Stimulated activated CD4-positive, alpha-beta T cell treated with anti-CD3 and anti-CD28 coated beads, Interleukin-12 subunit alpha, Interleukin-12 subunit beta, amount 100 ng/mL, for 4 hours (primary cell): ENCODE measurements around the gene SLC12A2.

Source experiments
- DNase-seq: peaks from one replicate; pipeline ENCODE4 v3.0.0-alpha.2; 2020

SLC12A2 gene

GRCh38 chr5:128099944-128100343 lies 16.4 kb downstream of the SLC12A2 start:
- DNase-seq = no peak

DNA sequence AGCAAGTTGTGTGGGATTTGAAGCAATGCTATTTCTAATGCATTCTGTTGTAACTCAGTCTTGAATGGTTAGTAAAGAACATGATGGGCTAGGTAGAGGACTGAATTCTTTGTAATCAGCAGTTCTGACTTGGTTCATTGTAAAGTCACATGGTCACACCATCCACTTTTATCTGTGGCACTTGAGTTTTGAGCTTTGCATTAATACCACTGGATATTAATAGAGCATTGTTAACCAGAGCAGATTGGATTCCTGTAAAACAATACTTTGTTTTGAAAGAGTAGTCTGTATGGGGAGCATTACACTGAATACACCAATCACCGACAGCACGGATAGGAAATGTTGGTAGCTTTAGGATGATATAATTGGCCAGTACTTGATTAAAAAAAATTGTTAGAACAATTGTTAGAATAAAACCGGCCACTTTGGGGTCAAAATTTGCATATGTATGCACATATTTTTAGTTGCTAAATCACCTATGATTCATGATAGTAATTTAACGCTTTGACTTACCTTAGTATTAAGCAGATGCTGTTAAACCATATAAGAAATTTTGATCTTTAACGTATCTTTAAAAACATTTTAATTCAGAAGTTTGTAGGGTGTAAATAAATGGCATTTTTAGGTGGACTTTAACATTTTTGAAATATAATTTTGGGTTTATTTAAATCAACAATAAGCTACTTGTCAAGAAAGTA lies 17.4 kb downstream of the SLC12A2 start:
- no peak for DNase-seq

GRCh38 chr5:128101676-128102075 lies 18.1 kb downstream of the SLC12A2 start:
- DNase-seq = no peak

DNA sequence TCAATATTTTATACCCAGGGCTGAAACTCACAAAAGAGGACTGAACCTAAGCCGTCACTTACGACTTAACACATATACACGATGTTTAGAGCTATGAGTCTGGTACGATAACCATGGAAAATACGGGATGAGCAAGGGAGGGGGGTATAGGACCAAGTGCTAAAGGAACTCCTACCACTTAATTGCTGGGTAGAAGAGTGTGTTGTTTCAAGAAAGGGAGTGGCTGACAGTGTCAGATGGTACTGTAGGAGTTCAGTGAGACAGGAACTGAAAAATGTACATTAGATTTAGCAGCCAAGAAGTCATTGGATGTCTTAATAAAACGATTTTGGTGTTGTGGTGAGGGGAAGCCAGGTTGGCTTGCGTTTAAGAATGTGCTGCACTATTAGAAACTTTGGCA lies 21.6 kb downstream of the SLC12A2 start:
- DNase-seq = no peak

DNA sequence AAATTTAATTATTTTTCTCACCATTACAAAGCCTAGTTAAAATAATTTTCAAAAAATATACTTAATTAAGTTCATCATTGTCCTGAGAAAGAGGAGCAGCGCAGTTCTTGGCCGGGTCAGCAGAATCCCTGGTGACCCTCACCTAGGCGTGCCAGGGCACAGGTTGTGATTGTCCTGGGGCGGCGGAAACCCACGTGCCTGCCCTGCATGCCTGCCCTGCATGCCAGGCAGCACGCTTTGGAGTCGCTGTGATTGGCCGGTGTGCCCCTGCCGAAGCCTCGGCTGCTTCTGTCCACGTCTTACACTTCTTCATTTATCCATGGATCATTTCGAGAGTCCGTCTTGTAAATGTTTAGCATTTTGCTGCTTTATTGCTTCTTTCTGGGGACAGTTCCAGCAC lies 25.6 kb downstream of the SLC12A2 start:
- DNase-seq = no peak

- no peak for DNase-seq
These were observed 26.2 kb downstream of the SLC12A2 start for GRCh38 chr5:128109766-128110165.

- no peak for DNase-seq
These were observed 28.4 kb downstream of the SLC12A2 start for GRCh38 chr5:128111818-128112448.

- DNase-seq = no peak
These were observed 32.9 kb downstream of the SLC12A2 start for GRCh38 chr5:128116445-128116844.

DNA sequence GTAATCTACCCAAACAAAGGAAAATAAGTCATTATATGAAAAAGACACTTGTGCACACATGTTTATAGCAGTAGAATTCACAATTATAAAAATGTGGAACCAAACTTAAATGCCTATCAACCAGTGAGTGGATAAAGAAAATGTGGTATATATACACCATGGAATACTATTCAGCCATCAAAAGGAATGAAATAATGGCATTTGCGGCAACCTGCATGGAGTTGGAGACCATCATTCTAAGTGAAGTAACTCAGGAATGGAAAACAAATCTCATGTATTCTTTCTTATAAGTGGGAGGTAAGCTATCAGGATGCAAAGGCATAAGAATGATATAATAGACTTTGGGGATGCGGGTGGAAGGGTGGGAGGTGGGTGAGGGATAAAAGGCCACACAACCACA lies 34.6 kb downstream of the SLC12A2 start:
- DNase-seq = no peak

DNA sequence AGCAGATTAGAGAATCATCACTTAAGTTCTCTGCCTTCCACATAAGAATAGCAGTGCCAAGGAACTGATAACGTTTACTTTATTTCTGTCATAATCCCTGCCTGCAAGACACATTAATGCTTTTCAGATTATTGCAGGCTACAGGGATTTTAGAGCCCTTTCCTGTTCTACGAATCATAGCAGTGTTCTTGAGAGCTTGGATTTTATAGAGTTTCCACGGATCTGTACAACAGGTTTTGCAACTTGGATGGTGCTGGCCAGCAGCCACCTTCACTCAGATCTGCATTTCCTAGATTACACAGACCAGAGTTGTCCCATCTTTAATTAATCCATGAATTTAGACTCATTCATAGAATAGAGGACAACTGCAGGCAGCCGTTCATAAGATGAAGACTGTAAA lies 38.1 kb downstream of the SLC12A2 start:
- no peak for DNase-seq

DNA sequence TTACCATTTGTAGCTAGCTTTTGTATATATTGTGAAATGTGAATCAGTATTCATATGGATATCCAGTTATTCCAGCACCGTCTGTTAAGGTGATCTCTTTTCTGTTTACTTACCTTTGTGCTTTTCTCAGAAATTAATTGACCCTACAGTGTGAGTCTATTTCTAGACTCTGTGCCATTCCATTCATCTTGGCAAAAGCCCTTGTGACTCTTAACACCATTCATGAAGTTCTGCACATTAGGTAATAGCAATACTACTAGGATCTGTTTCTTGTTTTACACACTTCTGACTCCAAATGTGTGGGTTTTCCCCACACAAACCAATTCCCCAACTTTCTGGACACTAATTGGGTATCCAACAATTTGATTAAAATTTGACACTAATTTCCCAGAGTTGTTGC lies 40.4 kb downstream of the SLC12A2 start:
- DNase-seq = no peak

- DNase-seq = no peak
These were observed 42.7 kb downstream of the SLC12A2 start for GRCh38 chr5:128126241-128126640.

DNA sequence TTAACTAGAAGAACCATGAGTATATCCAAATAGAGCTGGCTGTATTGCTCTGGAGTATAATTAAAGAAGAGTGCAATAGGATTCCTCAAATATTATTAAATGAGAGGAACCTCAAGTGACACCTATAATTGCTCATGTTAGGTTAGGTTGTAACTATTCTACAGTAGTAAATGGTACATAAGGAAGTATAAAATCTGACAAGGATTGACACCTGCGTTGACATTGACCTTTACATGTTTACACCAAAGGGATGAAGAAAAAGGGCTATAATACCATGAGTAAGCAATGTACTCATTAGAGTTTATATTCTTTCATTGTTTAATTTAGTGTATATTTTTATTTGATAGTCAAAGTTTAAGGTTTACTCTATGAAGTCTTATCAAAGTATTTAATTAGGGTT lies 48.9 kb downstream of the SLC12A2 start:
- DNase-seq = no peak

DNA sequence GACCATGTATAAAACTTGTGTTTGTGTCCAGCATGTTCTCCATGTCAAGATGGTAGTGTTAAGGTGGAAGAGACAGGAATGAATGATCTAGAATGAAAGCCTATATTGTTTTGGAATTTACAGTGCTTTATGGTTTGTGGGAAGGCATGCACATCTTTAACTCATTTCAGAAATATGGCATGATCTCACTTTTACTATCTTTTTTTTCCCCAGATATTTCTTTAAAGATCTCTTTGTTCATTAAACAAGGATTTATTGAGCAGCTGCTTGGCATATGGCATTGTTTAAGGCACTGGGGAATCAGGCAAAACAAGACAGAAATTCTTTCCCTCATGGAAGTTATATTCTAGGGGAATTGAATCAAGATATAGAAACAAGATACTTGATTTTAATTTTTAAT lies 51.7 kb downstream of the SLC12A2 start:
- no peak for DNase-seq

- DNase-seq = no peak
These were observed 60.3 kb downstream of the SLC12A2 start for GRCh38 chr5:128143911-128144310.

GRCh38 chr5:128144491-128144890 lies 60.9 kb downstream of the SLC12A2 start:
- DNase-seq = no peak

- no peak for DNase-seq
These were observed 63.1 kb downstream of the SLC12A2 start for GRCh38 chr5:128146671-128147070.

DNA sequence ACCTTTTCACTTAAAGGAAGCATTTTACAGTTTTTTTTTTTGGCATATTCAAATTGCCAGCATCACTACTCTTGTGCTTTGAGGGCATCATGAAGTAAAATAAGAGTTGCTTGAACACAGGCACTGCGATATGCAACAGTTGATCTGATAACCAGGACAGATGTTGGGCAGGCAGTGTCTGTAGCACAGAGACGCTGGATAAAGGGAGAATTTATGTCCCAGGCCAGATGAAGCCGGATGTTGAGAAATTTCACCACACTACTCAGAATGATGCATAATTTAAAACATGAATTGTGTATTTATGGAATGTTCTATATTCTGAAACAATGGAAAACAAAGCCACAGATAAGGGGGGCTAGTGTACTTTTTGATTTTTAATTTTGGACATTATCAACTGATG lies 71.4 kb downstream of the SLC12A2 start:
- DNase-seq = no peak

DNA sequence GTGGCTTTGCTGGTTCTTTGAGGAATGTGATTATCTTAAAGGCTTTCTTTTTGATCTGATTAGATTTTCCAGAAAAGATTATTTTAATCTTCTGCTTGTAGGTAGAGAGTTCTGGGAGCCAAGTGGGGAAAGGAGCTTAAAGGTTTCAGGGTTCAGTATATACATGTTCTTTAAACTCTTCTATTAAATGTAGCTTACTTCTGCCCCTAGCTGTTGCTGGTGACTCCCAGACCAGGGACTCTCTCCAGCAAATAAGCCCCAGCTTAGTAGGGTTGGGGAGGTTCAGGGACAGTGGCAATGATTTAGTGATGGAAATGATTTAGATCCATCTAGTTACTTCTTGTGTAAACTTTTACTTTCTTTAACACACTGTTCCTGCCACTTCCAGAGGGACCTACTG lies 72.2 kb downstream of the SLC12A2 start:
- no peak for DNase-seq

DNA sequence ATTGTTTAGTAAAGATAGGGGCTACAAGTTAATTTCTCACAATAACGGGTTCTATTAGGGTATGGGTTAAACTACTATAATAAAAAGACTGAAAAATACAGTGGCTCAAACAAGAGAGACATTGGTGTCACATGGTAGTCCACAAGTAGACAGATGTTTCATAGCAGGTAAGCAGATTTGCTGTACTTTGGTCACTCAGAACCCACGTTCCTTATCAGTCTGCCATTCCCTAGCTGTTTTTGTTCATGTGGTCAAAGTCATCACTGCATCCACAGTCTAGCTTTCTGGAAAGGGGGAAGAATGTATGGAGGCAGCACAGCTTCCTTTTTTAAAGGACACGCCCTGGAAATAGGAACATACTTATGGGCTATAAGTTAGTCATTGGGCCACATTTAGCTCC lies 73.0 kb downstream of the SLC12A2 start:
- no peak for DNase-seq

GRCh38 chr5:128158342-128158741 lies 74.8 kb downstream of the SLC12A2 start:
- DNase-seq = no peak

GRCh38 chr5:128163991-128164390 lies 80.4 kb downstream of the SLC12A2 start:
- no peak for DNase-seq

- DNase-seq = no peak
These were observed 85.9 kb downstream of the SLC12A2 start for GRCh38 chr5:128169401-128170017.

GRCh38 chr5:128172102-128172501 lies 88.5 kb downstream of the SLC12A2 start:
- no peak for DNase-seq

DNA sequence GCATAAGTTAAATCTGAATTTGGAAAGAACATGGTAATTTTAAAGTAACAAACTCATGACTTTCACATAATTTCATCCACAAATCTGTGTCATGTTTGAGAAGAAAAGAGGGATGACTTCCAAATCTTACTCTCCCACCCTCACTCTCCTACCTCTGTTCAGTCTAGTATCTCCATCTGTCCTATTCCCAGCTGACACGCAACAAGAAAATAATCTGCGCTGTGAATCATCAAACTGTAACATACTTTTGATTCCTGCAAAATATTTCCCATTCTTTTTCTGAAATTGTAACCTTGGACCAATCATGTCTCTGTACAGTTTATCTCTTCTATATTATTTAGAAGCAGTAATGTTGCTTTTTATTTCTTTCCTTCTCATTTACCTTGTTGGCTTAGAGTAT lies 91.4 kb downstream of the SLC12A2 start:
- no peak for DNase-seq
